GM23248 (cell line): ENCODE data around the gene LOC101059915.
"Not testable (repeated sequence)": the region's sequence is repeated elsewhere in the genome, so short reads cannot be mapped to it uniquely, and the experiment has no call there.

Experiments used
- EZH2 ChIP-seq: fragments of 200-600 bp; sonication (generic); IDR thresholded peaks from 2 replicates; pipeline ENCODE4 v1.6.1; 2018; ENCODE audit warnings: antibody characterized with exemption, mild to moderate bottlenecking; ENCODE audit not compliant: insufficient read depth, poor library complexity, severe bottlenecking
- EZH2phosphoT487 ChIP-seq: fragments of 200-600 bp; sonication (generic); IDR thresholded peaks from 2 replicates; pipeline ENCODE4 v1.6.1; 2018; ENCODE audit warnings: antibody characterized with exemption, moderate library complexity, mild to moderate bottlenecking, low read depth; ENCODE audit not compliant: insufficient read depth

- TF ChIP-seq EZH2, EZH2phosphoT487: not testable (repeated sequence)
Observed at GRCh38 chrX:71677195-71677594, 9.8 kb downstream of the LOC101059915 start.
